ENCODE data around the gene GTPBP6. TPM values are rescaled to one million over a fixed set of nuclear protein-coding genes. Genes with fewer than 3 reads are reported as not detected.

GTPBP6 gene
- total and polyA plus RNA-seq, 8 donors, result 31.1 to 63.2 (median 53.1) TPM

DNA sequence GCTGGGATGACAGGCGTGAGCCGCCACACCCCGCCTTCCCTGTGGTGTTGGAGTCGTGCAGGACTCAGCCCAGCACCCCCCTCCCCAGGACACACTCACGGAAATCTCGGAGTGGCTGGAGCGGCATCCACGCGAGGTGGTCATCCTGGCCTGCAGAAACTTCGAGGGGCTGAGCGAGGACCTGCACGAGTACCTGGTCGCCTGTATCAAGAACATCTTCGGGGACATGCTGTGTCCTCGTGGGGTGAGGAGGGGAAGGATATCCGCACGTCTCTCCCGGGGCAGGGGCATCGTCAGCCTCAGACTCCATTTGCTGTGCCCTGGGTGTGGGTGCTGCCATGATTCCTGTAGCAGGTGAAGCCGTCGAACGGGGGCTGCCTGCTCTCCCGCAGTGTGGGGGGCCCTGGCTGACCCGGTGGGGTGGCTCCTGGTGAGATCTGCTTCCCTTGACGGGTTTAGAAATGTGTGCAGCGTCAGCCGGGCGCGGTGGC is 27.1 kb downstream of the GTPBP6 start:
- peak in 2 of 4 donors; percentile 22 to 63 for DNase-seq
- H3K27me3 ChIP-seq, result no peaks in the 10 kb centered on the region
- H3K4me1 ChIP-seq, result no peaks in the 10 kb centered on the region
- TF ChIP-seq, protein P1, sequence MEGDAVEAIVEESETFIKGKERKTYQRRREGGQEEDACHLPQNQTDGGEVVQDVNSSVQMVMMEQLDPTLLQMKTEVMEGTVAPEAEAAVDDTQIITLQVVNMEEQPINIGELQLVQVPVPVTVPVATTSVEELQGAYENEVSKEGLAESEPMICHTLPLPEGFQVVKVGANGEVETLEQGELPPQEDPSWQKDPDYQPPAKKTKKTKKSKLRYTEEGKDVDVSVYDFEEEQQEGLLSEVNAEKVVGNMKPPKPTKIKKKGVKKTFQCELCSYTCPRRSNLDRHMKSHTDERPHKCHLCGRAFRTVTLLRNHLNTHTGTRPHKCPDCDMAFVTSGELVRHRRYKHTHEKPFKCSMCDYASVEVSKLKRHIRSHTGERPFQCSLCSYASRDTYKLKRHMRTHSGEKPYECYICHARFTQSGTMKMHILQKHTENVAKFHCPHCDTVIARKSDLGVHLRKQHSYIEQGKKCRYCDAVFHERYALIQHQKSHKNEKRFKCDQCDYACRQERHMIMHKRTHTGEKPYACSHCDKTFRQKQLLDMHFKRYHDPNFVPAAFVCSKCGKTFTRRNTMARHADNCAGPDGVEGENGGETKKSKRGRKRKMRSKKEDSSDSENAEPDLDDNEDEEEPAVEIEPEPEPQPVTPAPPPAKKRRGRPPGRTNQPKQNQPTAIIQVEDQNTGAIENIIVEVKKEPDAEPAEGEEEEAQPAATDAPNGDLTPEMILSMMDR (IDR thresholded peaks at IDR 0.05), result no peak
- no peak for ATAC-seq
- no peak overlapping the region for H3K27ac ChIP-seq
- no peak overlapping the region for H3K4me3 ChIP-seq
- intact Hi-C loops (cut with DNase I), result no loop called here
- H3K9me3 ChIP-seq, result peaks cover 0 to 5% of the 10 kb centered on the region in 2 donors
- peaks cover 0 to 84% of the 10 kb centered on the region in 2 donors for H3K36me3 ChIP-seq

DNA sequence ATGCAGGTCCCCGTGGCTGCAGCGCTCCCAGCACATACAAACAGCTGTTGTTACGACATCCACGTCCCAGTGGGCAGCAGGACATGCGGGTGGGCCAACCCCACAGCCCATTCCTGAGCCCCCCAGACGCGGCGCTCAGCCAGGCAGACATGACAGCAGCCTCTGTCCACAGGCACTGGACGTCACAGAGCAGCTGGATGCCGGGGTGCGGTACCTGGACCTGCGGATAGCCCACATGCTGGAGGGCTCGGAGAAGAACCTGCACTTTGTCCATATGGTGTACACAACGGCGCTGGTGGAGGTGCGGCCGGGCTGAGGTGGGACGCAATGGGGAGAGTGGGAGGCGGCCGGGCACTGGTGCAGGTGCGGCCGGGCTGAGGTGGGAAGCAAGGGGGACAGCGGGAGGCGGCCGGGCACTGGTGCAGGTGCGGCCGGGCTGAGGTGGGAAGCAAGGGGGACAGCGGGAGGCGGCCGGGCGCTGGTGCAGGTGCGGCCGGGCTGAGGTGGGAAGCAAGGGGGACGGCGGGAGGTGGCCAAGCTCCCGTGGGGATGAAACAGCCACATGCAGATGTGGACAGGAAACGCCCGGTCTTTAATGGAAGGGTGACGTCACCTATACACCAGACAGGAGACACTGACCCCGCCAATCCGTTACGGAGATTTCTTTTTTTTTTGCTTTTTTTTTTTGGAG is 28.0 kb downstream of the GTPBP6 start:
- Histone ChIP-seq H3K27me3 (no peaks in the 10 kb centered on the region), H3K9me3 (peaks cover 0 to 5% of the 10 kb centered on the region in 2 donors), H3K4me3 (no peak overlapping the region), H3K4me1 (no peaks in the 10 kb centered on the region), H3K36me3 (peaks cover 0 to 83% of the 10 kb centered on the region in 2 donors), H3K27ac (no peak overlapping the region)
- TF ChIP-seq, protein P1 (IDR thresholded peaks at IDR 0.05), result no peak
- intact Hi-C loops (cut with DNase I), result no loop called here
- DNase-seq (peak in 2 of 4 donors; percentile 19 to 57), ATAC-seq (no peak)

DNA sequence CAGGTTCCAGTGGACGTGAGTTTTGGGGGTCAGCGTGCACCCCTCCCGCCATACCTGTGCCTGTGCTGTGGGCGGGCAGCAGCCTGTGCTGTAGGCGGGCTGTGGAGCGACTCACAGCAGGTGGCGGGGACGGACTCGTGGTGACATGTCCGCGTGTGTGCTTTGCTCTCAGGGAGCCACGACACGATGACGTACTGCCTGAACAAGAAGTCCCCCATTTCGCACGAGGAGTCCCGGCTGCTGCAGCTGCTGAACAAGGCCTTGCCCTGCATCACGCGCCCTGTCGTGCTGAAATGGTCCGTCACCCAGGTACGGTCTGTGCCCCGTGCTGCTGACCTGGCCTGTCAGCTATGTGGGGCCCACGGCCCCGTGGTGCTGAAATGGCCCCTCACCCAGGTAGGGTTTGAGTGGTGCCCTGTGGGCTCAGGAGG is 30.0 kb downstream of the GTPBP6 start:
- intact Hi-C loops (cut with DNase I), result no loop called here
- Histone ChIP-seq H3K9me3 (peaks cover 0 to 4% of the 10 kb centered on the region in 2 donors), H3K27me3 (no peaks in the 10 kb centered on the region), H3K27ac (no peak overlapping the region), H3K4me3 (no peak overlapping the region), H3K4me1 (no peaks in the 10 kb centered on the region), H3K36me3 (peaks cover 0 to 77% of the 10 kb centered on the region in 2 donors)
- ATAC-seq (no peak), DNase-seq (peak in 2 of 4 donors; percentile 18 to 78)
- TF ChIP-seq, protein P1 (IDR thresholded peaks at IDR 0.05), result no peak

DNA sequence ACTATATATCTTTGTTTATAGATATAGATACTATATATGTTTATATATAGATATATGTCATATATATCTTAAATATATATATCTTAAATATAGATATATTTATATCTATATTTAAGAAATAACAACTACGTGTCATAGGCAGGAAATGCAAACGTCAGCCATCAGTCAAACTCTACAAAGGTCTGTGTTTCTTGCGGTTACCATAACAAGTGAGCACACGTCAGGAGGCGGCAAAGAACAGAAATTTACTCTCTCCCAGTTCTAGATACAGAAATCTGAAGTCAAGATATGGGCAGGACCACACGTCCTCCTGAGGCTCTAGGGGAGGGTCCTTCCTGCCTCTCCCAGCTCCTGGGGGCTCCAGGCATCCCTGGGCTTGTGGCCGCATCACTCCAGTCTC is 30.9 kb downstream of the GTPBP6 start:
- H3K27ac ChIP-seq, result no peak overlapping the region
- no peaks in the 10 kb centered on the region for H3K27me3 ChIP-seq
- ATAC-seq (no peak), DNase-seq (peak in 2 of 4 donors; percentile 7 to 16)
- no peaks in the 10 kb centered on the region for H3K9me3 ChIP-seq
- H3K4me1 ChIP-seq, result no peaks in the 10 kb centered on the region
- intact Hi-C loops (cut with DNase I), result no loop called here
- TF ChIP-seq, protein P1 (IDR thresholded peaks at IDR 0.05), result no peak
- peaks cover 0 to 68% of the 10 kb centered on the region in 2 donors for H3K36me3 ChIP-seq
- H3K4me3 ChIP-seq, result no peak overlapping the region

DNA sequence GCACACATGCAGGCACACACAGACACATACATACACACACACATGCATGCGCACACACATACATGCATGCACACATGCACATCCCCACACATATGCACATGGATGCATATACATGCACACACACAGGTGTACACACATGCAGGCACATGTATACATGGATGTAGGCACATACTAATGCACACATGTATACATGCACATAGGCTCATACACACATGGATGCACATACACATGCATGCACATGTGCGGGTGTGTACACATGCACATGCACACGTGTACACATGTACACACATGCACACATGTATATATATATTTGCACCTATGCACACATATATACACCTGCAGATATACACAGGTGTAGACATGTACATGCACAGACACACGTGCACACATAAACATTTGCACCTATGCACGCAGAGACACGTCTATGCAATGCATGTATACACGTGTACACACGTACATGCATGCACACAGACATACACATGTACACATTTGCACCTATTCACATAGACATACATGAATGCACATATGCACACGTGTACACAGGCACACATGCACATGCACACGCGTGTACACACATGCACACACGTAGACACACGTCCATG is 33.4 kb downstream of the GTPBP6 start:
- no peaks in the 10 kb centered on the region for H3K4me1 ChIP-seq
- H3K27me3 ChIP-seq, result no peaks in the 10 kb centered on the region
- intact Hi-C loops (cut with DNase I), result no loop called here
- no peaks in the 10 kb centered on the region for H3K9me3 ChIP-seq
- TF ChIP-seq, protein P1 (IDR thresholded peaks at IDR 0.05), result no peak
- H3K4me3 ChIP-seq, result no peak overlapping the region
- no peak for ATAC-seq
- DNase-seq, result peak in 1 of 4 donors; percentile 0
- no peak overlapping the region for H3K27ac ChIP-seq
- peaks cover 0 to 43% of the 10 kb centered on the region in 2 donors for H3K36me3 ChIP-seq
